IMR-90 (cell line): Measurements from ENCODE around the gene MITD1.

Experiments used
- CEBPB ChIP-seq: IDR thresholded peaks from 2 replicates; pipeline ENCODE4 v1.6.1; 2012; ENCODE audit warnings: low read depth, low read length, improper control_type of control experiment
- CHD1 ChIP-seq: IDR thresholded peaks from 2 replicates; pipeline ENCODE4 v1.6.1; 2012; ENCODE audit warnings: low read depth, low read length, improper control_type of control experiment
- CTCF ChIP-seq: conservative IDR thresholded peaks from 2 replicates; pipeline ENCODE4 v1.5.1; 2012; ENCODE audit warnings: mild to moderate bottlenecking, low read depth, low read length, improper control_type of control experiment
- MAZ ChIP-seq: IDR thresholded peaks from 2 replicates; pipeline ENCODE4 v1.6.1; 2012; ENCODE audit warnings: low read depth, mild to moderate bottlenecking, low read length, improper control_type of control experiment, moderate library complexity, borderline replicate concordance
- MXI1 ChIP-seq: IDR thresholded peaks from 2 replicates; pipeline ENCODE4 v1.6.1; 2012; ENCODE audit warnings: low read depth, mild to moderate bottlenecking, low read length, moderate library complexity, borderline replicate concordance
- POLR2A ChIP-seq: IDR thresholded peaks from 2 replicates; pipeline ENCODE4 v1.6.1; 2012; ENCODE audit warnings: mild to moderate bottlenecking, low read depth, low read length
- RAD21 ChIP-seq: IDR thresholded peaks from 2 replicates; pipeline ENCODE4 v1.6.1; 2012; ENCODE audit warnings: low read length, improper control_type of control experiment
- RCOR1 ChIP-seq: IDR thresholded peaks from 2 replicates; pipeline ENCODE4 v1.6.1; 2012; ENCODE audit warnings: mild to moderate bottlenecking, low read length, improper control_type of control experiment; ENCODE audit not compliant: insufficient replicate concordance
- RFX5 ChIP-seq: IDR thresholded peaks from 2 replicates; pipeline ENCODE4 v1.8.0; 2012; ENCODE audit warnings: low read depth, mild to moderate bottlenecking, low read length, moderate library complexity
- SMC3 ChIP-seq: fragments of 150-350 bp; IDR thresholded peaks from 2 replicates; pipeline ENCODE4 v1.6.1; 2016; ENCODE audit warnings: low read depth, mild to moderate bottlenecking, antibody characterized with exemption, low read length, moderate library complexity
- USF2 ChIP-seq: fragments of 150-350 bp; IDR thresholded peaks from 2 replicates; pipeline ENCODE4 v1.6.1; 2017; ENCODE audit warnings: mild to moderate bottlenecking, antibody characterized with exemption, low read length, low read depth

- no peak for TF ChIP-seq CTCF
- TF ChIP-seq POLR2A, result no peak
- no peak for TF ChIP-seq RCOR1
- TF ChIP-seq CEBPB, result no peak
- TF ChIP-seq RAD21, result no peak
- no peak for TF ChIP-seq MAZ
- no peak for TF ChIP-seq MXI1
- TF ChIP-seq SMC3, result no peak
- no peak for TF ChIP-seq USF2
- no peak for TF ChIP-seq CHD1
- TF ChIP-seq RFX5, result no peak
Measured at GRCh38 chr2:99127981-99128380, 52.9 kb downstream of the MITD1 start.
